Ishikawa (cell line): ENCODE results near the gene CFP.

ENCODE experiments used
- RAD21 ChIP-seq: IDR thresholded peaks from 2 replicates; pipeline ENCODE4 v1.6.1; 2012; ENCODE audit warnings: low read depth
- TAF1 ChIP-seq: IDR thresholded peaks from 2 replicates; pipeline ENCODE4 v1.6.1; 2012; ENCODE audit warnings: low read depth, mild to moderate bottlenecking

DNA sequence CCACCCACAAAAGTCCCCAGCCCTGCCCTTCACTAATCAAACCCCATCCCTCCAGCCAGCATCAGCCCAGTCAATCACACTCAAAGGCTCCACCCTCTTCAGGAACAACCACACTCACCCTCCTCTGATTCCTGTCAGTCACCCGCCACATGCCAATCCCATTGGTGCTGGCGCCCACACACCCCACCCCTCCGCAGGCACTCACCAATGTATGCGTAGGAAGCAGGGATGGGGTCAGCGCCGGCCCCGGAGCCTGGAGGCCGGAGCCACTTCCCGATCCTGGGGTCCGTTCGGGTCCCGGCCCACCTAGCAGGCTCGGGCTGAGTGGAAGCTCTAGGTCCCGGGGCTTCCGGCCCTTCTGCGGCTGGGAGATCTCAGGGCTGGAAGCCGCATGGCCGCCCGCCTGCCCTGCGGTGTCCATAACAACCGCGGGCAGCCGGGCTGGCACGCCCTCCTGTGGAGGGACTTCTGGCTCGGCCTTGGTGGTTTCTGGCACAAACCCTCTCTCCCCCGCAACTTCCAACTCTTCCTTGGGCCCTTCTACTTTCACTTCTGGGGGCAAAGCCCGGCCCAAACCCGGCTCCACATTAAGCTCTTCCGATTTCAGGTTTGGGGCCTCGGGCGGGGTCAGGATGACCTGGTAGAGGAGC lies 7.9 kb upstream of the CFP start:
- no peak for TF ChIP-seq TAF1
- TF ChIP-seq RAD21, result no peak
